ENCODE measurements around the gene TEX19.
"Not testable (repeated sequence)": the region's sequence is repeated elsewhere in the genome, so short reads cannot be mapped to it uniquely, and the experiment has no call there.

TEX19 gene

DNA sequence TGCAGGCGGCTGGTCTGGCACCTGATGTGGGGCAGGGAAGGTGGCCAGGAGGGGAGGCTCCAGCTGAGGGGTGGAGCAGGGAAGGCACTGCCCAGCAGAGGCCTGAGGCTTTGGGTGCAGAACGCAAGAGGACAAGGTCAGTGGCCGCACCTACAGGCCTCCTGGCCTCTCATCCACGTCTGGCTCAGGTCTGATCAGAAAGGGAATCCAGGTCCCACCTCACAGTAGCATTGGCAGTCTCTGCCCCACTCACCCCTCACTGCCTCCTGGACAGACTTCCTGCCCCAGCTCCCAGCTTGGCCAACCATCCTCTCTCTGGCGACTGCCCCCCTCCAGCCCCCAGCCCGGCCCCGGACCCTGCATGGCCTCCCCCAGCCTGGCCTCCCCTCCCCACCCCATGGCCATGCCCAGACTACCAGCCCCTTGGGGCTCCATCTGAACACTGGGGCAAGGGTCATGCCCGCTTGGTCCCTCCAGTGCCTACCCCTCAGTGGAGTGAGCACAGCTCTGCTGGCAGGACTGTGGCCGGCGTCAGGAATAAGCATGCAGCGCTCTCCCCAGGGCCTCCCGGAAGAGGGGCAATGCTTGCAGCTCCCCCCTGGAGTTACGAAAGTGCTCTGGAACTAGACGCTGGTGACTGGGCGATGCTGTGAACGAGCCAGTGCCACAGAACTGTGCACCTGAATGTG lies 17.1 kb downstream of the TEX19 start:
- TF ChIP-seq, protein P1, sequence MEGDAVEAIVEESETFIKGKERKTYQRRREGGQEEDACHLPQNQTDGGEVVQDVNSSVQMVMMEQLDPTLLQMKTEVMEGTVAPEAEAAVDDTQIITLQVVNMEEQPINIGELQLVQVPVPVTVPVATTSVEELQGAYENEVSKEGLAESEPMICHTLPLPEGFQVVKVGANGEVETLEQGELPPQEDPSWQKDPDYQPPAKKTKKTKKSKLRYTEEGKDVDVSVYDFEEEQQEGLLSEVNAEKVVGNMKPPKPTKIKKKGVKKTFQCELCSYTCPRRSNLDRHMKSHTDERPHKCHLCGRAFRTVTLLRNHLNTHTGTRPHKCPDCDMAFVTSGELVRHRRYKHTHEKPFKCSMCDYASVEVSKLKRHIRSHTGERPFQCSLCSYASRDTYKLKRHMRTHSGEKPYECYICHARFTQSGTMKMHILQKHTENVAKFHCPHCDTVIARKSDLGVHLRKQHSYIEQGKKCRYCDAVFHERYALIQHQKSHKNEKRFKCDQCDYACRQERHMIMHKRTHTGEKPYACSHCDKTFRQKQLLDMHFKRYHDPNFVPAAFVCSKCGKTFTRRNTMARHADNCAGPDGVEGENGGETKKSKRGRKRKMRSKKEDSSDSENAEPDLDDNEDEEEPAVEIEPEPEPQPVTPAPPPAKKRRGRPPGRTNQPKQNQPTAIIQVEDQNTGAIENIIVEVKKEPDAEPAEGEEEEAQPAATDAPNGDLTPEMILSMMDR (IDR thresholded peaks at IDR 0.05; ENCODE audit: extremely low read depth, missing control alignments): no peak
- DNase-seq (ENCODE audit: low spot score): no peak

DNA sequence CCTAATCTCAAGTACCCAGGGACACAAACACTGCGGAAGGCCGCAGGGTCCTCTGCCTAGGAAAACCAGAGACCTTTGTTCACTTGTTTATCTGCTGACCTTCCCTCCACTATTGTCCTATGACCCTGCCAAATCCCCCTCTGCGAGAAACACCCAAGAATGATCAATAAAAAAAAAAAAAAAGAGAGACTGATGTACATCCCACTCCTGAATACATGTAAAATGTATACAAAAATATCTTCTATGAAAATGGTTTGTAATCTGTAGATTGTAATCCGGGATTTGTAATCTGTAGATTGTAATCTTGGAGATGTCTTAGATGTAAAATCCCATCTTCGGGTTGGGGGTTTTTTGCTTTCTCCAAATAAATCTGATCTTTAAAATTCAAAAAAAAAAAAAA lies 18.2 kb downstream of the TEX19 start:
- DNase-seq (ENCODE audit: low spot score): not testable (repeated sequence)

DNA sequence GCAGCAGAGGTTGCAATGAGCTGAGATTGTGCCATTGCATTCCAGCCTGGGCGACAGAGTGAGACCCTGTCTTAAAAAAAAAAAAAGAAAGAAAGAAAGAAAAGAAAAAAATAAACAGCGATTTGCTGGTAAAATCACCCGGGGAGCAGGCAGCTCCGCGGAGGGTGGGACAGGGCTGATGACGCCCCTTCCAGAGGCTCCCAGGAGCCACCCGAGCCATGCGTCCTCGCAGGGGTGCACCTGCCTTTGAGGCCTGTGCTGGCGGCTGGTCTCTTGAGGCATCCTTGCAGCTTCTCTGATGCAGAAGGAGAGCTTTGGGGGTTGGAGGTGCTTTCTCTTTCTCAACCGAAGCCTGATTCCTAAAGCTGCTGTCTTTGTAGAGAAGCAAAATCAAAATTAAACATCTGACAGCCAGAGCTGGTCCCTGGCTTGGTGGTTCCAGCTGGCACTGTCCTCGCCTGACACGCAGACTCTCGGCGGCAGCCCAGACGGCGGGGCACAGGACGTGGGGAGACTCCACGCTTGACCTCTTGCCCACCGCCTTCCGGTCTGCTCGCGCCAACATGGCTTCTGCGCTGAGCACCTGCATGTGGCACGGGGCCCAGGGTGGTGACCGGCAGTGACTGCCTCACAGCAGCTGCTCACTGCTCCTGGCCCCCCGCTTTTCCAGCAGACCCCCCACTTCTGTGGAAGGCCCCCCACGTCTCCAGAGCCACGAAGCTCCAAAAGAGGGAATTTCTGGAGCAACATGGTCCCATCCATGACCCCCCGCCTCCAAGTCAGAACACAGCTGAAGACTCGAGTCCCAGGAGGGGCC lies 19.1 kb downstream of the TEX19 start:
- TF ChIP-seq, protein P1 (IDR thresholded peaks at IDR 0.05; ENCODE audit: extremely low read depth, missing control alignments): no peak
- no peak for DNase-seq (ENCODE audit: low spot score)

DNA sequence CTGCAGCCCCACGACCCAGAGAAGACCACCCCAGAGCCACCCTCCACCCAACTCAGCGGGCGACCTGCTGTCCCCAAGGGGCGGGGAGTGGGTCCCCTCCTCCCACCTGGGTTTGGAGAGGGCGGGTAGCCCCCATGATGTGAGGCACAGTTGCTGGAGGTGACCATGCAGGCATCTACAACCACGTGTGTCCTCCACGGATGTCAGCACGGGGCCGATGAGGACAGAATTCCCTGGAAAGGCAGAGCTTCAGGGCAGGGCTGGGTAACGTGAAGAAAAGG lies 19.6 kb downstream of the TEX19 start:
- no peak for DNase-seq (ENCODE audit: low spot score)
- TF ChIP-seq, protein P1 (IDR thresholded peaks at IDR 0.05; ENCODE audit: extremely low read depth, missing control alignments): no peak

DNA sequence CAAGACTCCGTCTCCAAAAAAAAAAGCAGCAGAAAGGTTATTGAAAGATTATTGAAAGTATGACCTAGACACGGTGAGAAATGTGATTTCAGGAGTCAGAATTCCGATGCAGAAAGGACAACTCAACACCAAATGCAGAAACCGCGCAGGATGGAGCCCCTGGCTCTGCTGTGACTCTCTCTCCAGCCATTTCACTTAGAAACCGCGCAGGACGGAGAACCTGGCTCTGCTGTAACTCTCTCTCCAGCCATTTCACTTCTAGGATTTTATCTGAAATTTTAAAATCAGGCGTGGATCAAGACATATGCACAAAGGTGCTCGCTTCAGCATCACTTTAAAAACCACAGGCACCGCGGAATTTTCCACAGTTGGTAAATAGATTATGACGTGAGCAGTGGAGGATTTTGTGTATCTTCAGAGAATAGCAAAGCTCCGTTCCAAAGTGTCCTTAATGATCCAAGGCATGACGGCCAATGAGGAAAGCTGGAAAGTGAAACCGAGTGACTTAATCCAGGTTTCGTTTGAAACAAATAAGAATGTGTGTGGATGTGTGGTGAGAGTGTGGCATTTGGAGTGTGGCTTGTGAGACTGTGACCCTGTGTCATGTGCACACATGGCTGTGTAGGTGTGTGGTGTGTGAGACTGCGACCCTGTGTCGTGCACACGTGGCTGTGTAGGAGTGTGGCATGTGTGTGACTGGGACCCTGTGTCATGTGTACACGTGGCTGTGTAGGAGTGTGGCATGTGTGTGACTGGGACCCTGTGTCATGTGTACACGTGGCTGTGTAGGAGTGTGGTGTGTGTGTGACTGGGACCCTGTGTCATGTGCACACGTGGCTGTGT lies 22.0 kb downstream of the TEX19 start:
- DNase-seq (ENCODE audit: low spot score): no peak
- TF ChIP-seq, protein P1 (IDR thresholded peaks at IDR 0.05; ENCODE audit: extremely low read depth, missing control alignments): no peak

DNA sequence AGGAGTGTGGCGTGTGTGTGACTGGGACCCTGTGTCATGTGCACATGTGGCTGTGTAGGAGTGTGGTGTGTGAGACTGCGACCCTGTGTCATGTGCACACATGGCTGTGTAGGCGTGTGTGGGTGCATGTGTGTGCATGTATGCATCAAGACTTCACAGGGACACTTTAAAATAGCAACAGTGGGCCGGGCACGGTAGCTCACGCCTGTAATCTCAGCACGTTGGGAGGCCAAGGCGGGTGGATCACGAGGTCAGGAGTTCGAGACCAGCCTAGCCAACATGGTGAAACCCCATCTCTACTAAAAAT lies 22.6 kb downstream of the TEX19 start:
- DNase-seq (ENCODE audit: low spot score): not testable (repeated sequence)

DNA sequence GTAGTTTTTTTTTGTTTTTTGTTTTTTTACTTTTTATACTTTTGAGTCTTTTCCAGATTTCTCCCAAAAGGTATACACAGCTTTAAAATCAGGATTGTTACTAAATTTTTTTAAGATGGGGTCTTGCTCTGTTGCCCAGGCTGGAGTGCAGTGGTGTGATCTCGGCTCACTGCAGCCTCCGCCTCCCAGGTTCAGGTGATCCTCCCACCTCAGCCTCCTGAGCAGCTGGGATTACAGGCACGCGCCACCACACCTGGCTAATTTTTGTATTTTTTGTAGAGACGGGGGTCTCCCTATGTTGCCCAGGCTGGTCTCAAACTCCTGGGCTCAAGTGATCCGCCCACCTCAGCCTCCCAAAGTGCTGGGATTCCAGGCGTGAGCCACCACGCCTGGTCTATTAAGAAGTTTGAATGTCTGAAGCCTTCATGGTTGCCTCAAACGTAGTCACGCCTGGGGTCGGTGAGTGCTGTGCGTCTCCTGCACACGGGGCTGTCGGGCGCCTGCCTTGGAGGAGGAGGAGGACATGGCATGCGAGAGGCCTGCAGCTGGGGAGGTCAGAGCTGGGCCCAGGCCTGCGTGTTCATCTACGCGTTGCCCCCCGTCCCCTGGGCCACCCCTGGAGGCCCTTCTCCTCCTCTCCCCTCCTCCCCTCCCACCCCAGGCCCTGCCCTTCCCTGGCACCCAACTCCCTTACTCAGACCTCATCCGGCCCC lies 23.3 kb downstream of the TEX19 start:
- not testable (repeated sequence) for DNase-seq (ENCODE audit: low spot score)

DNA sequence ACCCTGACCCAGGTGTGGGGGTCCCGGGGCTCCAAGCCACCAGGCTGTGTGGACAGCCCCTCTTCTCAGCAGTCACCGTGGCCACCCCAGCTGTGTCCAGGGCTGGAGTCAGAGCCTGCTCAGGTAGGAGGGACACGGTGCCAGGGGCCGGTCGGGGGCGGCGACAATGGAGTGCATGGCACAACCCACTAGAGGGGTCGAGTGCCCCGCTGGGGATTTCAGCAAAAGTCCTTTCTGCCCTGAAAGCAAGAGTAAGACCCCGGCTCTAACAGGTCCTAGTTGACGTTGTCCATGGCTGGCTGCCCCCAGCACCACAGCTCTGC lies 23.8 kb downstream of the TEX19 start:
- DNase-seq (ENCODE audit: low spot score): no peak

More for the DNA sequence above, 23.8 kb downstream of the TEX19 start:
- TF ChIP-seq, protein P1 (IDR thresholded peaks at IDR 0.05; ENCODE audit: extremely low read depth, missing control alignments): no peak
